NCI-H128 (cell line): Measurements from ENCODE around the gene METTL24.

Source experiments
- DNase-seq: peaks from one replicate; lab custom pipeline; 2025; ENCODE audit not compliant: unreplicated experiment; lab: John Stamatoyannopoulos, UW

METTL24 gene

GRCh38 chr6:110207652-110208051 lies 150.5 kb downstream of the METTL24 start:
- no peak for DNase-seq

- no peak for DNase-seq
Observed at GRCh38 chr6:110201151-110201884, 156.8 kb downstream of the METTL24 start.

- no peak for DNase-seq
Observed at GRCh38 chr6:110198561-110198960, 159.6 kb downstream of the METTL24 start.

GRCh38 chr6:110196874-110197273 lies 161.3 kb downstream of the METTL24 start:
- DNase-seq, result no peak

- no peak for DNase-seq
Observed at GRCh38 chr6:110195639-110196038, 162.5 kb downstream of the METTL24 start.
